Loucy (cell line): Measurements from ENCODE around the gene TMEM114.

Experiments
- H2AFZ ChIP-seq: fragments of 200-600 bp; sonication (generic); 2 replicates; pipeline ENCODE4 v1.6.0; 2016; ENCODE audit warnings: antibody characterized with exemption, mild to moderate bottlenecking, low read length, moderate library complexity
- H3F3A ChIP-seq: fragments of 200-600 bp; 2 replicates; pipeline ENCODE4 v1.6.0; 2016; ENCODE audit warnings: antibody characterized with exemption, low read depth, mild to moderate bottlenecking
- H3K27me3 ChIP-seq: fragments of 200-600 bp; sonication (generic); 2 replicates; pipeline ENCODE4 v1.6.1; 2014; ENCODE audit warnings: low read length, mild to moderate bottlenecking; ENCODE audit not compliant: insufficient read depth, poor library complexity, severe bottlenecking
- H3K36me3 ChIP-seq: fragments of 200-600 bp; sonication (generic); 2 replicates; pipeline ENCODE4 v1.6.1; 2016; ENCODE audit warnings: low read length; ENCODE audit not compliant: insufficient read depth
- H3K4me1 ChIP-seq: fragments of 200-600 bp; sonication (generic); 2 replicates; pipeline ENCODE4 v1.5.1; 2014; ENCODE audit warnings: low read length, mild to moderate bottlenecking; ENCODE audit not compliant: insufficient read depth, poor library complexity, severe bottlenecking
- H3K4me2 ChIP-seq: fragments of 200-600 bp; sonication (generic); 2 replicates; pipeline ENCODE4 v1.6.0; 2014; ENCODE audit warnings: antibody characterized with exemption, low read length, low read depth, mild to moderate bottlenecking; ENCODE audit not compliant: poor library complexity, severe bottlenecking
- H3K4me3 ChIP-seq: fragments of 200-600 bp; sonication (generic); 2 replicates; pipeline ENCODE4 v1.5.1; 2014; ENCODE audit warnings: low read length, mild to moderate bottlenecking, mixed read lengths; ENCODE audit not compliant: poor library complexity, severe bottlenecking
- H3K79me2 ChIP-seq: fragments of 200-600 bp; sonication (generic); 2 replicates; pipeline ENCODE4 v1.6.1; 2014; ENCODE audit warnings: low read length; ENCODE audit not compliant: insufficient read depth
- H3K9ac ChIP-seq: fragments of 200-600 bp; sonication (generic); 2 replicates; pipeline ENCODE4 v1.6.0; 2014; ENCODE audit warnings: mild to moderate bottlenecking, low read depth, low read length, moderate library complexity; ENCODE audit not compliant: poor library complexity, severe bottlenecking
- H3K9me2 ChIP-seq: fragments of 200-600 bp; sonication (generic); replicated peaks from 2 replicates; pipeline ENCODE4 v1.6.1; 2016; ENCODE audit warnings: low read depth, low read length, mixed read lengths
- H3K9me3 ChIP-seq: fragments of 200-600 bp; sonication (generic); 2 replicates; pipeline ENCODE4 v1.6.1; 2014; ENCODE audit warnings: mild to moderate bottlenecking, antibody characterized with exemption, low read length, low read depth; ENCODE audit not compliant: insufficient read depth
- H4K20me1 ChIP-seq: fragments of 200-600 bp; sonication (generic); 2 replicates; pipeline ENCODE4 v1.6.0; 2014; ENCODE audit warnings: antibody characterized with exemption, low read length, mild to moderate bottlenecking; ENCODE audit not compliant: insufficient read depth, poor library complexity, severe bottlenecking
- CTCF ChIP-seq: fragments of 200-600 bp; sonication (generic); conservative IDR thresholded peaks from 2 replicates; pipeline ENCODE4 v1.5.1; 2014; ENCODE audit warnings: mild to moderate bottlenecking, antibody characterized with exemption, low read length
- EZH2phosphoT487 ChIP-seq: fragments of 200-600 bp; IDR thresholded peaks from 2 replicates; pipeline ENCODE4 v1.6.1; 2018; ENCODE audit warnings: antibody characterized with exemption, mild to moderate bottlenecking, moderate library complexity, borderline replicate concordance

Gene TMEM114

GRCh38 chr16:8620535-8620934 is 30.2 kb upstream of the TMEM114 start:
- Histone ChIP-seq H3K4me2 (no peak overlapping the region), H2AFZ (no peak overlapping the region), H3K9me3 (no peaks in the 10 kb centered on the region), H4K20me1 (peaks cover 12% of the 10 kb centered on the region), H3K4me3 (no peak overlapping the region), H3F3A (no peaks in the 10 kb centered on the region), H3K27me3 (no peaks in the 10 kb centered on the region), H3K4me1 (peaks cover 7% of the 10 kb centered on the region), H3K9me2 (no peaks in the 10 kb centered on the region), H3K79me2 (peaks cover 27% of the 10 kb centered on the region), H3K36me3 (no peaks in the 10 kb centered on the region; the same call in 1 of the 2 replicates), H3K9ac (no peak overlapping the region)
- TF ChIP-seq CTCF, result no peak
- TF ChIP-seq EZH2phosphoT487, result no peak

GRCh38 chr16:8619671-8620370 is 29.5 kb upstream of the TMEM114 start:
- TF ChIP-seq EZH2phosphoT487, result no peak
- TF ChIP-seq CTCF, result no peak
- Histone ChIP-seq H3K79me2 (peaks cover 27% of the 10 kb centered on the region), H4K20me1 (peaks cover 11% of the 10 kb centered on the region), H3K27me3 (no peaks in the 10 kb centered on the region), H2AFZ (no peak overlapping the region), H3K36me3 (no peaks in the 10 kb centered on the region), H3K9me3 (no peaks in the 10 kb centered on the region), H3F3A (no peaks in the 10 kb centered on the region), H3K9ac (no peak overlapping the region), H3K9me2 (no peaks in the 10 kb centered on the region), H3K4me2 (no peak overlapping the region), H3K4me1 (peaks cover 7% of the 10 kb centered on the region), H3K4me3 (no peak overlapping the region)

GRCh38 chr16:8614435-8615029 is 24.2 kb upstream of the TMEM114 start:
- no peaks in the 10 kb centered on the region for H3K79me2 ChIP-seq
- no peak overlapping the region for H2AFZ ChIP-seq

More at GRCh38 chr16:8614435-8615029, 24.2 kb upstream of the TMEM114 start:
- no peak for TF ChIP-seq EZH2phosphoT487
- TF ChIP-seq CTCF, result no peak
- Histone ChIP-seq H3K4me1 (no peaks in the 10 kb centered on the region), H3K4me3 (no peak overlapping the region), H3K9ac (no peak overlapping the region), H3F3A (no peaks in the 10 kb centered on the region), H4K20me1 (no peaks in the 10 kb centered on the region), H3K9me3 (no peaks in the 10 kb centered on the region), H3K9me2 (no peaks in the 10 kb centered on the region), H3K4me2 (no peak overlapping the region), H3K27me3 (no peaks in the 10 kb centered on the region), H3K36me3 (no peaks in the 10 kb centered on the region)
